ENCODE measurements around the gene FOXP2.

Gene FOXP2

DNA sequence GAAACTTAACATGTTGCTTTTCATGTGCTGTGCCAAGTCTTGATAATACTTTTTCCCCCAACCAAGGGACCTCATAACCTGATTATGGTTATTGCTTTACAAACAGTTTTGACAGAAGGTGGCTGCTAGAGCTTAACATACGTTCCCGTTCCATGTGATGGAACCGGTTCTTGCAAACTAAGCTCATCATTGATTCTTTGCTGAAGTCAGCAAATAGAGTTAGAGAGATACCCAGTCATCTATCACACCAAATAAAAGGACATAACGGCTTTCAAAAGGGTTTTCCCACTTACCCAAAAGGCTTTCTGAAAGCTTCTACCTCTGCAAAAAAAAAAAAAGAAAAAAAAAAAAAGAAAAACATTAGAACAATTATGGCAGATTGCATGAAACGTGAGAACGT is 277.0 kb downstream of the FOXP2 start:
- H3K4me3 Mint-ChIP-seq: no peak overlapping the region
- no peaks in the 10 kb centered on the region for H3K9me3 Mint-ChIP-seq
- ATAC-seq (replicated peaks; ENCODE audit: extremely low read depth, poor library complexity, severe bottlenecking): no peak

DNA sequence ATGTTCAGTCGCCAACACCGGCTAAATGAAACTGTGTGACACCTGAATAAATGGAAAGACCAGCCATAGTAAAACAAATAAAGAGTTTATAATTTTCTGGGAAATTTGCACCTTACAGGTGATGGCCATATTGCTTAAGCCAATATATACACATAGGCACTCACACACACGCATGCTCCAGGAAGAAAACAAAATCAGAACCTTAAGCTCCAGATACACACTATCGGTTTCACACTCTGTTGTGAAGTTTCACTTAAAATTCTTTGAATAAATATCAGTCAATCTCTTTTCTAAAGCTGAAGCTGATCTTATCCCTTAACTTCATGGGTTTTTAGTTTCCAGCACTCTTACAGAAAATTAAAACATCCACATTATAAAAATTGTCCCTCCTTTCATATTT is 280.6 kb downstream of the FOXP2 start:
- DNase-seq (ENCODE audit: low spot score in 2 of 2) (no peak), ATAC-seq (replicated peaks; ENCODE audit: extremely low read depth, poor library complexity, severe bottlenecking) (no peak)
- Mint-ChIP-seq H3K4me1 (no peaks in the 10 kb centered on the region), H3K27me3 (no peaks in the 10 kb centered on the region), H3K9me3 (no peaks in the 10 kb centered on the region), H3K36me3 (ENCODE audit: insufficient read depth) (no peaks in the 10 kb centered on the region), H3K4me3 (no peak overlapping the region), H3K27ac (ENCODE audit: low read depth) (no peak overlapping the region)

More for the DNA sequence above, 277.0 kb downstream of the FOXP2 start:
- Mint-ChIP-seq H3K4me1 (no peaks in the 10 kb centered on the region), H3K27me3 (no peaks in the 10 kb centered on the region), H3K36me3 (ENCODE audit: insufficient read depth) (no peaks in the 10 kb centered on the region), H3K27ac (ENCODE audit: low read depth) (no peak overlapping the region)
- no peak for DNase-seq (ENCODE audit: low spot score in 2 of 2)

DNA sequence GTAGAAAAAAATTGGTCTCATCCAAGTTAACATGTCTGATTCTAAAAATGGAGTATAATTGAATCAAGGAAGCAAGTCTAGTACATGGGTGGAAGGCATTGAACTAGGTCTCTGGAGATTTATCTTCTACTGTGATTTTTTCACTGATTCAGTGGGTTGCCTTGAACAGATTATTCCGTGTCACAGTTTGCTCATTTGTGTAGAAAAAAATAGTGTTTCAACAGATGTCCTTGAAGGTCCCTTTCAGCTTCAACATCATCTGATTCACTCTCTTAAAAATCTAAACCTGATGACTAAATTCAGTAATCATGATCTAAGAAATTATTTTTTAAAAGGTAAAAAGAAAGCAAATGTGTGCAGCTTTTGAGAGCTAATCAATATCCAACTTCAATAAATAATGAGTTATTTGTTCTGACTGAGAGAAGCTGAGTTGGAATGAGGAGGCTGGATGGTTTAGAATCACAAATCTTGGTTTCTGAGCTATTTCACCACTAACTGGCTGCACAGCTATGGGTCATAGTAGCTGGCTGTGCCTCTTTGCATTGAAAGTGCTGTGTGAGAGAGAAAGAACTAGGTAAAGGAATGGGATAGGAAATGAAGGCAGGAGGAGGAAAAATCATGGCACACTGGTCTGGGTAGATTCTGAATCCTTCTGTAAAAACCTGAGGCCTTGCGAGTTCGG is 285.8 kb downstream of the FOXP2 start:
- H3K4me1 Mint-ChIP-seq: no peaks in the 10 kb centered on the region

DNA sequence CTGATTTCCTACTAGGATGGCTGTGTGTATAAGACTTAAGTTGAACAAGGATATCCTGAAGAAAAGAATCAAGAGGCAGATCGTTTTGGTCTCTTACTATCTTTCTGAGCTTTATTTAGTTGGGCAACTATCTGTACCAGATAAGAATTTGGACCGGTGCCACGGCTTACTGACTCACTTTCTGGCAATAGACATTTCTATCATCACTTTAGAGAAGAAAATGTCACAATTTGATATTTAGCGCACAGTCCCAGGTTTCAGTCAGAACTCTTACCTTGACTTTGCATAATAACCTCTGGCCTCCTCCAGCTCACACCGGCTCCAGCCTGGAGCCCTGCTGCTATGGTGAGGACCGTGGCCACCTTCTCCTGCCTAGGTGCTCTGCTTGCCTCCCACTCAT is 289.1 kb downstream of the FOXP2 start:
- H3K4me1 Mint-ChIP-seq: no peaks in the 10 kb centered on the region
- no peaks in the 10 kb centered on the region for H3K36me3 Mint-ChIP-seq (ENCODE audit: insufficient read depth)
- no peak overlapping the region for H3K4me3 Mint-ChIP-seq
- ATAC-seq (replicated peaks; ENCODE audit: extremely low read depth, poor library complexity, severe bottlenecking): no peak
- no peaks in the 10 kb centered on the region for H3K9me3 Mint-ChIP-seq
- no peak overlapping the region for H3K27ac Mint-ChIP-seq (ENCODE audit: low read depth)
- DNase-seq (ENCODE audit: low spot score in 2 of 2): no peak
- H3K27me3 Mint-ChIP-seq: no peaks in the 10 kb centered on the region

More for the DNA sequence above, 285.8 kb downstream of the FOXP2 start:
- Mint-ChIP-seq H3K27ac (ENCODE audit: low read depth) (no peak overlapping the region), H3K27me3 (no peaks in the 10 kb centered on the region), H3K4me3 (no peak overlapping the region), H3K9me3 (no peaks in the 10 kb centered on the region), H3K36me3 (ENCODE audit: insufficient read depth) (no peaks in the 10 kb centered on the region)
- DNase-seq (ENCODE audit: low spot score in 2 of 2) (no peak), ATAC-seq (replicated peaks; ENCODE audit: extremely low read depth, poor library complexity, severe bottlenecking) (no peak)

DNA sequence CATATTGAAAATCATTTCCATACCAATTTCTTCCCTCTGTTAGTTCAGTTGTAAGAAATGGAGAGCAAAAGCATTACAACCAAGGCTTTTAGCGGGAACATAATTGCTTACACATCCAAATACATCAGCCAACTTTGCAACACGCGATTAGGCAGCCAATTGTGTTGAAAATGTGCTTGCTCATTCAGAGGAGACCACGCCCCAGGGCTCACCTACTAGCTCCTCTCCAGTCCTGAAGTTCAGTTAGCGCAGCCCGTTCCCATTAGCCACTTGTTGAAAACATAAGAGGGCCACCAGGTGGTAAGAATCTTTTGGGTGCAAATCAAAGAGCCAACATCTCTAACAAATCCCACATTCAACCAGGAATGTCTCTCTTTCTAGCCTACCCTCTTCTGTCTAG is 294.0 kb downstream of the FOXP2 start:
- no peak for DNase-seq (ENCODE audit: low spot score in 2 of 2)
- H3K9me3 Mint-ChIP-seq: no peaks in the 10 kb centered on the region
- no peaks in the 10 kb centered on the region for H3K36me3 Mint-ChIP-seq (ENCODE audit: insufficient read depth)
- no peak for ATAC-seq (replicated peaks; ENCODE audit: extremely low read depth, poor library complexity, severe bottlenecking)
- H3K27ac Mint-ChIP-seq (ENCODE audit: low read depth): no peak overlapping the region
- H3K4me1 Mint-ChIP-seq: no peaks in the 10 kb centered on the region
- H3K4me3 Mint-ChIP-seq: no peak overlapping the region
- peaks cover 10% of the 10 kb centered on the region for H3K27me3 Mint-ChIP-seq

DNA sequence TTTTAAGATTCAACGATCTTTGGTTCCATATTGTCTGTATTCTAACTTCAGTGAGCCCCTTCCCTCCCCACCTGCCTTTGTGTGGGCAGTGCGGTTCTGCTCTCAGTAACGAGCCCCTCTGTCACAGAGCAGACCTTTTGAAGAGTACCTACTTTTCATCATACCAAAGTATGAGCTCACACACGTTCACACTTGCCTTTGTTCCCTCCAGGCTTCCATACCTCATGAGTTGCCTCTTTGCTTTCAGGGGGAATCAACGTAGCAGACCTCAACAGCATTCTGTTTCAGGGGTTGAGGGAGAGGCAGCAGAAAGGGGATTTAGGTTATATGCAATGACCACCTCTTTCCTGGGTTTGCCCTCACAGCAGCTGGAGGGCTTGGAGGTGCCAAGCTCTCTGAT is 295.9 kb downstream of the FOXP2 start:
- DNase-seq (ENCODE audit: low spot score in 2 of 2) (no peak), ATAC-seq (replicated peaks; ENCODE audit: extremely low read depth, poor library complexity, severe bottlenecking) (no peak)
- peaks cover 10% of the 10 kb centered on the region for H3K27me3 Mint-ChIP-seq
- no peak overlapping the region for H3K27ac Mint-ChIP-seq (ENCODE audit: low read depth)
- no peaks in the 10 kb centered on the region for H3K9me3 Mint-ChIP-seq
- H3K4me1 Mint-ChIP-seq: no peaks in the 10 kb centered on the region
- no peak overlapping the region for H3K4me3 Mint-ChIP-seq
- no peaks in the 10 kb centered on the region for H3K36me3 Mint-ChIP-seq (ENCODE audit: insufficient read depth)

DNA sequence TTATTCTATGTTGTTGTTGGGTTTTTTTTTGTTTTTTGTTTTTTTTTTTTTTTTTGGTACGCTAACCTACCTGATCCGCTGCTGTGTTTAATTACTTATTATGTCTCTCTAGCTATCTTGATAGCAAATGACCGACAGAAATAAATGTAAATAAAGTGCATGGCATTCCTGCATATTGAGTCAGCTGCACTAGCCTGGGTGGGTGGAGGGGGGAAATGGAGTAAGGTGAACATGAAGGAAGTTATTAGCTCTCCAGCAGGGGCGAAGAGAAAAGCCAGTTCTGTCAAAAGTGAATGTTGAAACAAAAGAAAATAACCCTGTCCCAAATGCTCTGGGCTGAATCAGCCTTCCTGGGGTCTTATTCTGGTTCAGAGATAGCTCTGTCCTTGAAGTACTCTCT is 296.6 kb downstream of the FOXP2 start:
- Mint-ChIP-seq H3K9me3 (no peaks in the 10 kb centered on the region), H3K36me3 (ENCODE audit: insufficient read depth) (no peaks in the 10 kb centered on the region), H3K27ac (ENCODE audit: low read depth) (no peak overlapping the region), H3K4me3 (no peak overlapping the region), H3K27me3 (peaks cover 10% of the 10 kb centered on the region), H3K4me1 (no peaks in the 10 kb centered on the region)
- DNase-seq (ENCODE audit: low spot score in 2 of 2): no peak
- no peak for ATAC-seq (replicated peaks; ENCODE audit: extremely low read depth, poor library complexity, severe bottlenecking)

DNA sequence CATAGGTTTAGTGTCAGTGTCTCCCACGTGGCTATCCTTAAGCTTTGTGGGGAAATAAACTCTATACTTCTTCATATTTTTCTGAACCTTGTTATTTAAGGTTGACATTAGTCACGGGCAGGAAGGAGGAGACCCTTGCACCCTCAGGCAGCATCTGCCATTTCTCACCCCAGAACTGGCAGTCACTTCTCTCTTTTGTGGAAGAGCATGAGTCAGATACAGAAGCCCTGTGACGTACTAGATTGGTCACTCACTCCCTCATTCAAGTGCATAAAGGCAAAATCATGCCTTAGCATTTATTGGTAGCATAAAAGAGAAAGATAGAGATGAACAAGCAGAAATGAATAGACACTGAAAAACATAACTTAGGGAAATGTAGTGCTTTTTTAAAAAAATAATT is 301.3 kb downstream of the FOXP2 start:
- ATAC-seq (replicated peaks; ENCODE audit: extremely low read depth, poor library complexity, severe bottlenecking): no peak

DNA sequence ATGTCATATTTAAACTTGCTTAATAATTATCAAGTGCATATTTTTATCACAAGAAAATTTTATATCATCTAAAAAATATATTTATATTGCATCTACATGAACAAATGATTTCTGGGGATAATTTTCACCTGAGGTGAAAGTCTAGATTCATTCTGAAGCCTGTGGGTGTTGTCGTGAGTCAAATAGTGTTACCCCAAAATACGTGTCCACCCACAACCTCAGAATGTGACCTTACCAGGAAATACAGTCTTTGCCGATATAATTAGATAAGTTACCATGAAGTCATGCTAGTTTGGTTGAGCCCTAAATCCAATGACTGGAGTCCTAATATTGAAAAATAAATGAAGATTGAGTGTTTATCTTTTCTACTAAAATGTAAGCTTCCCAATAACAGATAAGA is 304.2 kb downstream of the FOXP2 start:
- Mint-ChIP-seq H3K4me3 (no peak overlapping the region), H3K27me3 (no peaks in the 10 kb centered on the region), H3K4me1 (no peaks in the 10 kb centered on the region), H3K9me3 (no peaks in the 10 kb centered on the region), H3K36me3 (ENCODE audit: insufficient read depth) (no peaks in the 10 kb centered on the region), H3K27ac (ENCODE audit: low read depth) (no peak overlapping the region)
- DNase-seq (ENCODE audit: low spot score in 2 of 2): no peak
- no peak for ATAC-seq (replicated peaks; ENCODE audit: extremely low read depth, poor library complexity, severe bottlenecking)

More for the DNA sequence above, 301.3 kb downstream of the FOXP2 start:
- Mint-ChIP-seq H3K4me1 (no peaks in the 10 kb centered on the region), H3K4me3 (no peak overlapping the region), H3K36me3 (ENCODE audit: insufficient read depth) (no peaks in the 10 kb centered on the region), H3K9me3 (no peaks in the 10 kb centered on the region), H3K27me3 (no peaks in the 10 kb centered on the region), H3K27ac (ENCODE audit: low read depth) (no peak overlapping the region)
- DNase-seq (ENCODE audit: low spot score in 2 of 2): no peak

DNA sequence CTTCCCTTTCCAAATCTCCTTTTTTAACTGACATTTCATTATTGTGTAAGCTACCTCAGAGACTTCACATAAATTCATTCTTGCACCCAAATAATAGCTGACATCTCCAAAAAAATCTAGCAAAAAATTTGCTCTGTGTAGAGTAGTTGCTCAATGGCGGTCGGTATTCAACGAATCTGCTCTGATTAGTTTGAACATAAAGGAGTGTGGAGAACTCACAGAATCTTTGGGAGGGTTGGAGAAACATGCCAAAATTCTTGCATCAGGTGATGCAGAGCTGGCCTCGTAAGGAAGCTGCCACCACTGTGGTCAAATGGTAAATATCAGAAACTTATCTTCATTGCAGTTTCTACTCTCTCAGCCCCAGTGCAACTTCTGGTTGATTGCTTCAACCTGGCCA is 306.1 kb downstream of the FOXP2 start:
- no peak overlapping the region for H3K4me3 Mint-ChIP-seq
- H3K27me3 Mint-ChIP-seq: no peaks in the 10 kb centered on the region
- H3K27ac Mint-ChIP-seq (ENCODE audit: low read depth): no peak overlapping the region
- H3K4me1 Mint-ChIP-seq: no peaks in the 10 kb centered on the region
- ATAC-seq (replicated peaks; ENCODE audit: extremely low read depth, poor library complexity, severe bottlenecking) (no peak), DNase-seq (ENCODE audit: low spot score in 2 of 2) (no peak)
- H3K36me3 Mint-ChIP-seq (ENCODE audit: insufficient read depth): no peaks in the 10 kb centered on the region
- no peaks in the 10 kb centered on the region for H3K9me3 Mint-ChIP-seq

DNA sequence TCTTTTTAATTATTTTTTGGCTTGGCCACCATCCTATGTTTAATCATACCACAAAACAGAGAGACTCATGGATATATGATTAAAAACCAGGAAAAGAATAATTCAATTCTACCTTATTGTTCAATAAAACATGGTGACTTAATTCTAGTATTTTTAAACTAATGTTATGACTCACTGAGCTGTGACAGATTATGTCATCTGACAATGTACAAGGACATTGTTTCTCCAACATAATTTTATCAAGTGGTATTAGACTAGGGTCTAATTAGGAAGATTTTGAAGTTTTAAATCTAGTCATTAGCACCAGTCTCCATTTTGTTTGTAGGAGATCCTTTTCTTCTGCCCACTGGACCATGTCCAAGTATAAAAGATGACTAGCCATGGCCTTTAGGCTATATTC is 307.9 kb downstream of the FOXP2 start:
- ATAC-seq (replicated peaks; ENCODE audit: extremely low read depth, poor library complexity, severe bottlenecking): no peak

DNA sequence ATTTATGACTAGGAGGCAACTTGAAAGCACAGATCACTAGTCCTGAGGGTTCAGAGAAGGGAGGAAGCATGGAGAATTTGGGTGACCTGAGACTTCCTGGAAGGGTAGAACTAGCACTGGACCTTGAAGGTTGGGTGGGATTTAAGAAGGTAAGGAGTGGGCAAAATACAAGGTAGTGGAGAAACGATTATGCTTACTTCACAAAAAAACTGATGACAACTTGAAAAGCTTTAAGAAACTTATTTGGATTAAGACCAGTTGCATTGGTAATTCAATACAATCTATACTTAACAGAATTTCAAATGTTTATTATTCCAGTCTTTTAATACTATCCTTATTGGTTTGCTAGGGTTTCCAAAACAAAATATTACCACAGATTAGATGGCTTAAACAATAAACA is 308.7 kb downstream of the FOXP2 start:
- Mint-ChIP-seq H3K4me3 (no peak overlapping the region), H3K36me3 (ENCODE audit: insufficient read depth) (no peaks in the 10 kb centered on the region), H3K4me1 (no peaks in the 10 kb centered on the region), H3K27me3 (no peaks in the 10 kb centered on the region), H3K9me3 (no peaks in the 10 kb centered on the region), H3K27ac (ENCODE audit: low read depth) (no peak overlapping the region)
- DNase-seq (ENCODE audit: low spot score in 2 of 2): no peak
- no peak for ATAC-seq (replicated peaks; ENCODE audit: extremely low read depth, poor library complexity, severe bottlenecking)

More for the DNA sequence above, 307.9 kb downstream of the FOXP2 start:
- no peak for DNase-seq (ENCODE audit: low spot score in 2 of 2)
- no peak overlapping the region for H3K27ac Mint-ChIP-seq (ENCODE audit: low read depth)
- H3K27me3 Mint-ChIP-seq: no peaks in the 10 kb centered on the region
- H3K9me3 Mint-ChIP-seq: no peaks in the 10 kb centered on the region
- no peak overlapping the region for H3K4me3 Mint-ChIP-seq
- H3K36me3 Mint-ChIP-seq (ENCODE audit: insufficient read depth): no peaks in the 10 kb centered on the region
- H3K4me1 Mint-ChIP-seq: no peaks in the 10 kb centered on the region

DNA sequence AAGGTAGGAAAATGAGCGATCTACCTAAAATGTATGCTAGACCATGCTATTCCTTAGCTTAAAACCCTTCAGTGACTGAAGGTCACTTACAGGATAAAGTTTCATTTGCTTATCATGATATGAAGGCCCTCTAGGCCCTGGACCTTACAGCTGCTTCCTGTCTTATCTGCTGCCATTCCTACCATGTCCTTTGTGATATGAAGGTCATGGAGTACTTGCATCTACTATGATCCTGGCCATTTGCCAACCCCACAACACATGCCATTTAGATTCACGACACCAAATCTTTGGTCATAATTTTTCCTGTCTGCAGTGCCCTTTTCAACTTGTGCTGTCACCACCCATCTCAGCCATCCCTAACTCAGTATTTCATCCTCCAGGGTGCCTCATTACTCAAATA is 325.5 kb downstream of the FOXP2 start:
- no peaks in the 10 kb centered on the region for H3K4me1 Mint-ChIP-seq
- H3K27ac Mint-ChIP-seq (ENCODE audit: low read depth): no peak overlapping the region
- no peaks in the 10 kb centered on the region for H3K36me3 Mint-ChIP-seq (ENCODE audit: insufficient read depth)
- no peak overlapping the region for H3K4me3 Mint-ChIP-seq
- ATAC-seq (replicated peaks; ENCODE audit: extremely low read depth, poor library complexity, severe bottlenecking): no peak
- H3K27me3 Mint-ChIP-seq: peaks cover 9% of the 10 kb centered on the region
- DNase-seq (ENCODE audit: low spot score in 2 of 2): no peak
- no peaks in the 10 kb centered on the region for H3K9me3 Mint-ChIP-seq
